Measurements from ENCODE around the gene FCHO1.

Gene FCHO1

GRCh38 chr19:17766543-17767131 lies 15.4 kb downstream of the FCHO1 start:
- no peak overlapping the region; the same call in 1 of the 2 replicates for H3K27ac ChIP-seq (replicated peaks)
- DNase-seq (ENCODE audit: low read depth in 1 of 2, low spot score in 1 of 2) = peak; percentile 81 to 88
- no peaks in the 10 kb centered on the region for H3K27me3 ChIP-seq (ENCODE audit: insufficient read depth, poor library complexity, severe bottlenecking)
- H3K4me3 ChIP-seq (replicated peaks; ENCODE audit: insufficient read depth, low read length) = no peak overlapping the region
- TF ChIP-seq CTCF (IDR thresholded peaks at IDR 0.05; ENCODE audit: insufficient read depth, low read length) = peak; percentile 98
- TF ChIP-seq POLR2AphosphoS5 (IDR thresholded peaks at IDR 0.05; ENCODE audit: low read depth) = no peak

GRCh38 chr19:17767559-17767958 lies 16.3 kb downstream of the FCHO1 start:
- no peak for TF ChIP-seq POLR2AphosphoS5 (IDR thresholded peaks at IDR 0.05; ENCODE audit: low read depth)
- no peak for TF ChIP-seq GABPA (IDR thresholded peaks at IDR 0.05; ENCODE audit: low read depth)
- TF ChIP-seq REST (IDR thresholded peaks at IDR 0.05; ENCODE audit: insufficient replicate concordance, low read depth) = no peak
- no peak for TF ChIP-seq SPI1 (IDR thresholded peaks at IDR 0.05; ENCODE audit: borderline replicate concordance, low read depth)

GRCh38 chr19:17770613-17771012 lies 19.3 kb downstream of the FCHO1 start:
- Histone ChIP-seq H3K4me3 (replicated peaks; ENCODE audit: insufficient read depth, low read length) (no peak overlapping the region), H3K27me3 (ENCODE audit: insufficient read depth, poor library complexity, severe bottlenecking) (no peaks in the 10 kb centered on the region), H3K27ac (replicated peaks) (no peak overlapping the region)
- DNase-seq (ENCODE audit: low read depth in 1 of 2, low spot score in 1 of 2) = no peak
- TF ChIP-seq POLR2AphosphoS5 (IDR thresholded peaks at IDR 0.05; ENCODE audit: low read depth) = no peak
- no peak for TF ChIP-seq GABPA (IDR thresholded peaks at IDR 0.05; ENCODE audit: low read depth)
- TF ChIP-seq CTCF (IDR thresholded peaks at IDR 0.05; ENCODE audit: insufficient read depth, low read length) = no peak
- TF ChIP-seq REST (IDR thresholded peaks at IDR 0.05; ENCODE audit: insufficient replicate concordance, low read depth) = no peak
- no peak for TF ChIP-seq SPI1 (IDR thresholded peaks at IDR 0.05; ENCODE audit: borderline replicate concordance, low read depth)

More at GRCh38 chr19:17767559-17767958, 16.3 kb downstream of the FCHO1 start:
- H3K27ac ChIP-seq (replicated peaks) = no peak overlapping the region
- no peaks in the 10 kb centered on the region for H3K27me3 ChIP-seq (ENCODE audit: insufficient read depth, poor library complexity, severe bottlenecking)
- H3K4me3 ChIP-seq (replicated peaks; ENCODE audit: insufficient read depth, low read length) = no peak overlapping the region
- DNase-seq (ENCODE audit: low read depth in 1 of 2, low spot score in 1 of 2) = no peak

- no peak for TF ChIP-seq POLR2AphosphoS5 (IDR thresholded peaks at IDR 0.05; ENCODE audit: low read depth)
- DNase-seq (ENCODE audit: low read depth in 1 of 2, low spot score in 1 of 2) = no peak
These were observed 20.9 kb downstream of the FCHO1 start for GRCh38 chr19:17772172-17772571.

More at GRCh38 chr19:17772172-17772571, 20.9 kb downstream of the FCHO1 start:
- Histone ChIP-seq H3K27me3 (ENCODE audit: insufficient read depth, poor library complexity, severe bottlenecking) (no peaks in the 10 kb centered on the region), H3K27ac (replicated peaks) (no peak overlapping the region), H3K4me3 (replicated peaks; ENCODE audit: insufficient read depth, low read length) (no peak overlapping the region)

Measured in HL-60 (cell line).